Cardiac fibroblast (primary cell): ENCODE data around the gene SF1.

Experiments used
- DNase-seq, 2 donors: peaks; one replicate each; pipeline versions ENCODE4 v3.0.0 to v3.0.0-alpha.2; 2010; ENCODE audit warnings: low read depth in 2 of 2
- H3K4me3 ChIP-seq, 2 donors: replicated peaks in 1 of 2; 1 replicate in 1 of 2; 2 replicates in 1 of 2; pipeline ENCODE4 v1.5.1; 2011; ENCODE audit warnings: low read depth in 2 of 2, low read length in 2 of 2, mild to moderate bottlenecking in 2 of 2, moderate library complexity in 1 of 2
- TF ChIP-seq, protein P1 (sequence below): IDR thresholded peaks from one replicate; pipeline ENCODE4 v1.5.1; 2011; ENCODE audit warnings: low read depth, mild to moderate bottlenecking, low read length, inconsistent platforms

The SF1 gene

GRCh38 chr11:64776875-64777274, 1.5 kb downstream of the SF1 start:
- peak overlapping the region; percentile 62 to 87 for H3K4me3 ChIP-seq
- DNase-seq, result no peak
- TF ChIP-seq, protein P1, sequence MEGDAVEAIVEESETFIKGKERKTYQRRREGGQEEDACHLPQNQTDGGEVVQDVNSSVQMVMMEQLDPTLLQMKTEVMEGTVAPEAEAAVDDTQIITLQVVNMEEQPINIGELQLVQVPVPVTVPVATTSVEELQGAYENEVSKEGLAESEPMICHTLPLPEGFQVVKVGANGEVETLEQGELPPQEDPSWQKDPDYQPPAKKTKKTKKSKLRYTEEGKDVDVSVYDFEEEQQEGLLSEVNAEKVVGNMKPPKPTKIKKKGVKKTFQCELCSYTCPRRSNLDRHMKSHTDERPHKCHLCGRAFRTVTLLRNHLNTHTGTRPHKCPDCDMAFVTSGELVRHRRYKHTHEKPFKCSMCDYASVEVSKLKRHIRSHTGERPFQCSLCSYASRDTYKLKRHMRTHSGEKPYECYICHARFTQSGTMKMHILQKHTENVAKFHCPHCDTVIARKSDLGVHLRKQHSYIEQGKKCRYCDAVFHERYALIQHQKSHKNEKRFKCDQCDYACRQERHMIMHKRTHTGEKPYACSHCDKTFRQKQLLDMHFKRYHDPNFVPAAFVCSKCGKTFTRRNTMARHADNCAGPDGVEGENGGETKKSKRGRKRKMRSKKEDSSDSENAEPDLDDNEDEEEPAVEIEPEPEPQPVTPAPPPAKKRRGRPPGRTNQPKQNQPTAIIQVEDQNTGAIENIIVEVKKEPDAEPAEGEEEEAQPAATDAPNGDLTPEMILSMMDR, result no peak

- peak overlapping the region; percentile 62 to 87 for H3K4me3 ChIP-seq
- TF ChIP-seq, protein P1, result no peak
- no peak for DNase-seq
Measured at GRCh38 chr11:64776425-64776824, 1.9 kb downstream of the SF1 start.

- no peak for DNase-seq
- TF ChIP-seq, protein P1, result no peak
- no peak overlapping the region for H3K4me3 ChIP-seq
Measured at GRCh38 chr11:64774144-64774543, 4.2 kb downstream of the SF1 start.

GRCh38 chr11:64772303-64773018, 5.9 kb downstream of the SF1 start:
- DNase-seq, result no peak
- H3K4me3 ChIP-seq, result no peak overlapping the region
- TF ChIP-seq, protein P1, result no peak

GRCh38 chr11:64771861-64772260, 6.5 kb downstream of the SF1 start:
- H3K4me3 ChIP-seq, result no peak overlapping the region
- TF ChIP-seq, protein P1, result no peak
- DNase-seq, result no peak

DNA sequence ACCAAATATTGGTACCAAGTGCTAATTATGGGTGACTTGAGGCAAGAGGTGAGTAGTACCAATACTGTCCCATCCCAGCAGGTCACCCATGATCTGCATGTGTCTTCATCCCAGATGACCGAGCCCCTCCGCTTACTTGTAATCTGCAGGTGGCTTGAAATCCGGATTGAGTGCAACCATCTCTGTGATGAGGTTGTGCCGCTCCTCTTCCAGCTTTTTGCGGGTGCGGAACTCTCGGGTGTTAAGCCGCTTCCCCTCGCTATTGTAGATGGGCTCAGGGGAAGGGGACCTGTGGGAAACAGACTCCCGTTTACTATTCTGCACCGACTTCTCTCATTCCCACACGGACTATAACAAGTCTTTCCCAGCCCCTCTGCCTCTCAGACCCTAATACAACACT, 8.2 kb downstream of the SF1 start:
- TF ChIP-seq, protein P1, result no peak
- H3K4me3 ChIP-seq, result no peak overlapping the region
- DNase-seq, result no peak

GRCh38 chr11:64769283-64769682, 9.1 kb downstream of the SF1 start:
- TF ChIP-seq, protein P1, result no peak
- DNase-seq, result no peak
- H3K4me3 ChIP-seq, result no peak overlapping the region
